Neuronal stem cell (in vitro differentiated cells): ENCODE results near the gene AGTPBP1.
A peak's percentile ranks its signal among the peaks of the same experiment; 100 is the strongest.

Experiments used
- DNase-seq: peaks from one replicate; pipeline ENCODE4 v3.0.0-alpha.2; 2013; ENCODE audit warnings: low spot score
- H2AFZ ChIP-seq: one replicate; pipeline ENCODE4 v1.6.1; 2013; ENCODE audit warnings: mild to moderate bottlenecking, low read length, inconsistent platforms
- H2AK5ac ChIP-seq: 2 replicates; pipeline ENCODE4 v1.6.1; 2013; ENCODE audit warnings: low read depth, mild to moderate bottlenecking, inconsistent platforms, low read length, moderate library complexity, mixed read lengths
- H2BK120ac ChIP-seq: 2 replicates; pipeline ENCODE4 v1.6.1; 2013; ENCODE audit warnings: low read depth, mild to moderate bottlenecking, inconsistent platforms, low read length, moderate library complexity, mixed read lengths
- H2BK12ac ChIP-seq: one replicate; pipeline ENCODE4 v1.6.1; 2013; ENCODE audit warnings: low read length, inconsistent platforms
- H2BK15ac ChIP-seq: 2 replicates; pipeline ENCODE4 v1.6.1; 2013; ENCODE audit warnings: mild to moderate bottlenecking, low read length, inconsistent platforms, mixed read lengths
- H2BK5ac ChIP-seq: one replicate; pipeline ENCODE4 v1.6.1; 2013; ENCODE audit warnings: inconsistent platforms, mild to moderate bottlenecking, low read length, moderate library complexity
- H3K14ac ChIP-seq: one replicate; pipeline ENCODE4 v1.6.1; 2013; ENCODE audit warnings: low read length, inconsistent platforms
- H3K18ac ChIP-seq: 2 replicates; pipeline ENCODE4 v1.6.1; 2013; ENCODE audit warnings: low read length, inconsistent platforms
- H3K23ac ChIP-seq: 2 replicates; pipeline ENCODE4 v1.6.1; 2013; ENCODE audit warnings: low read depth, mild to moderate bottlenecking, mixed read lengths, low read length, inconsistent platforms; ENCODE audit not compliant: poor library complexity
- H3K27ac ChIP-seq: replicated peaks from 3 replicates; pipeline ENCODE4 v1.5.1; 2013; ENCODE audit warnings: low read length, inconsistent platforms
- H3K27me3 ChIP-seq, 3 experiments: 2 replicates each; pipeline ENCODE4 v1.6.1; 2013; ENCODE audit warnings: low read length in 3 of 3, mild to moderate bottlenecking in 2 of 3, inconsistent platforms in 1 of 3, low read depth in 1 of 3, mixed read lengths in 1 of 3, moderate library complexity in 1 of 3; ENCODE audit not compliant: control insufficient read depth in 3 of 3, insufficient read depth in 3 of 3
- H3K36me3 ChIP-seq, 2 donors: replicated peaks in 1 of 2; 2 replicates each; pipeline ENCODE4 v1.6.1; 2013; ENCODE audit warnings: low read length in 2 of 2; ENCODE audit not compliant: control insufficient read depth in 2 of 2, insufficient read depth in 2 of 2
- H3K4ac ChIP-seq: 2 replicates; pipeline ENCODE4 v1.6.1; 2013; ENCODE audit warnings: inconsistent platforms, mild to moderate bottlenecking, low read length, moderate library complexity
- H3K4me1 ChIP-seq, 2 donors: 1 replicate in 1 of 2; 2 replicates in 1 of 2; pipeline ENCODE4 v1.6.1; 2013; ENCODE audit warnings: low read length in 2 of 2, low read depth in 1 of 2; ENCODE audit not compliant: control insufficient read depth in 2 of 2, insufficient read depth in 1 of 2
- H3K4me2 ChIP-seq: one replicate; pipeline ENCODE4 v1.6.1; 2013; ENCODE audit warnings: mild to moderate bottlenecking, low read length, inconsistent platforms; ENCODE audit not compliant: insufficient read depth, poor library complexity, severe bottlenecking
- H3K4me3 ChIP-seq, 2 donors: 2 replicates each; pipeline ENCODE4 v1.5.1; 2013; ENCODE audit warnings: low read length in 2 of 2, mild to moderate bottlenecking in 2 of 2, inconsistent platforms in 1 of 2, moderate library complexity in 1 of 2
- H3K79me1 ChIP-seq: one replicate; pipeline ENCODE4 v1.6.1; 2013; ENCODE audit warnings: low read depth, mild to moderate bottlenecking, inconsistent platforms, low read length, moderate library complexity
- H3K9ac ChIP-seq: one replicate; pipeline ENCODE4 v1.6.1; 2013; ENCODE audit warnings: mild to moderate bottlenecking, low read depth, low read length, inconsistent platforms; ENCODE audit not compliant: poor library complexity
- H3K9me3 ChIP-seq, 2 donors: replicated peaks in 1 of 2; 2 replicates each; pipeline versions ENCODE3 to v1.6.1; 2013; ENCODE audit warnings: low read length in 2 of 2, mild to moderate bottlenecking in 2 of 2, inconsistent platforms in 1 of 2, low read depth in 1 of 2, mixed read lengths in 1 of 2, moderate library complexity in 1 of 2; ENCODE audit not compliant: control insufficient read depth in 2 of 2, insufficient read depth in 1 of 2
- H4K8ac ChIP-seq: one replicate; pipeline ENCODE4 v1.6.1; 2013; ENCODE audit warnings: low read depth, mild to moderate bottlenecking, inconsistent platforms, low read length, moderate library complexity
- H4K91ac ChIP-seq: one replicate; pipeline ENCODE4 v1.6.1; 2013; ENCODE audit warnings: low read length, low read depth, mild to moderate bottlenecking, inconsistent platforms; ENCODE audit not compliant: poor library complexity
- WGBS, 2 donors: extraction: QIAGEN DNeasy Blood & Tissue Kit; methylation state at CpG; one replicate each; pipeline ENCODE4 v1.1.7; 2013; ENCODE audit warnings: missing lambda C conversion rate in 2 of 2, mixed read lengths in 1 of 2; ENCODE audit not compliant: insufficient read length in 2 of 2, insufficient replicate concordance in 1 of 2; ENCODE audit errors: extremely low coverage in 2 of 2; 5-methylcytosine and 5-hydroxymethylcytosine counted together

Gene AGTPBP1

GRCh38 chr9:85528607-85529006 is 213.1 kb downstream of the AGTPBP1 start:
- H2BK12ac ChIP-seq = no peak overlapping the region
- DNase-seq = no peak
- H2BK120ac ChIP-seq = no peak overlapping the region
- peak overlapping the region; percentile 3 for H3K14ac ChIP-seq
- H3K23ac ChIP-seq = no peak overlapping the region
- no peaks in the 10 kb centered on the region for H3K9me3 ChIP-seq
- no peak overlapping the region for H2BK5ac ChIP-seq
- no peak overlapping the region for H4K8ac ChIP-seq
- no peak overlapping the region for H2AFZ ChIP-seq
- H2AK5ac ChIP-seq = no peak overlapping the region
- H3K4me2 ChIP-seq = no peak overlapping the region
- no peak overlapping the region for H3K27ac ChIP-seq
- H3K36me3 ChIP-seq = no peaks in the 10 kb centered on the region
- peaks cover 1 to 2% of the 10 kb centered on the region in 2 donors for H3K4me1 ChIP-seq
- no peak overlapping the region for H3K9ac ChIP-seq
- H4K91ac ChIP-seq = no peak overlapping the region
- peaks cover 2% of the 10 kb centered on the region for H3K79me1 ChIP-seq
- H3K18ac ChIP-seq = no peak overlapping the region
- H3K4ac ChIP-seq = no peak overlapping the region
- H2BK15ac ChIP-seq = peak overlapping the region; percentile 8
- H3K4me3 ChIP-seq = no peak overlapping the region
- no CpG with 5 or more reads among the region's 4 CpGs for WGBS, 2 donors
- H3K27me3 ChIP-seq = no peaks in the 10 kb centered on the region

- no CpG with 5 or more reads among the region's 5 CpGs for WGBS, 2 donors
These were observed 213.6 kb downstream of the AGTPBP1 start for GRCh38 chr9:85528142-85528541.

DNA sequence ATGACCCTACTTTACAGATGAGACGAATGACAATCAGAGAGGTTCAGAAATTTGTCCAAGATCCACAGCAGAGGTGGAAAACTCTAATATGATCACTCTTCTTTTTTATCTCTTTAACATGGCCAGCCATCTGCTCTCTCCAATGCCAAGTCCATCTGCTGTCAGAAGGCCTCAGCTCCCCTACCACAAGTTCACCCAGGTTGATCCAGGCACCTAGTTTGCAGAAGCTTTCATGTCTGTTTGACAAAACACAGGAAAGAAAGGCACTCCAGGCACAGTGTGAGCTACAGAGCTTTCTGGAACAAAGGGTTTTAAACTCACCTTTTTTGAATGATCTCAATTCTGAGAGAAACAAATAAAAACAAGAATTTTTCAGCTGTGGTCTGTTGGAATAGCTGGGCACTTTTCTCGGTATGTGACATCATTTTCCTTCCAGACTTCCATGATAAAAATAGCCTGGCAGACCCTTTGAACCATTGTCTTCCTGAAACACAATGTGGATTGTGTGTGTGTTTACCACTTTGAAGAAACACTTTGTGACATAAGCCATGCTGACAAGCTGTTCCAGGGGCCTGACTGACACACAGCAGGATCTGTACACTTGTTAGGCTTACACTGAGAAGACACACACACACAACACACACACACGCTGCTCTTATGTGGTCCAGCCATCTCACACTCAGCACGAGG is 214.3 kb downstream of the AGTPBP1 start:
- H3K18ac ChIP-seq = no peak overlapping the region
- H3K9me3 ChIP-seq = no peaks in the 10 kb centered on the region
- no peak overlapping the region for H2BK120ac ChIP-seq
- no peak for DNase-seq
- no peak overlapping the region for H3K14ac ChIP-seq
- H3K9ac ChIP-seq = no peak overlapping the region
- no peak overlapping the region for H4K8ac ChIP-seq
- H2BK5ac ChIP-seq = no peak overlapping the region
- H3K27me3 ChIP-seq = peaks cover 0 to 9% (median 0%) of the 10 kb centered on the region in 3 experiments
- no CpG with 5 or more reads among the region's 4 CpGs for WGBS, 2 donors
- no peak overlapping the region for H3K4me3 ChIP-seq
- no peak overlapping the region for H2BK12ac ChIP-seq
- H2AK5ac ChIP-seq = no peak overlapping the region
- no peak overlapping the region for H4K91ac ChIP-seq
- H3K79me1 ChIP-seq = no peaks in the 10 kb centered on the region
- no peak overlapping the region for H3K4ac ChIP-seq
- H2AFZ ChIP-seq = peak overlapping the region; percentile 7
- peaks cover 2 to 4% of the 10 kb centered on the region in 2 donors for H3K4me1 ChIP-seq
- H3K4me2 ChIP-seq = no peak overlapping the region
- H3K23ac ChIP-seq = no peak overlapping the region
- no peaks in the 10 kb centered on the region for H3K36me3 ChIP-seq
- no peak overlapping the region for H2BK15ac ChIP-seq
- H3K27ac ChIP-seq = no peak overlapping the region

More at GRCh38 chr9:85528142-85528541, 213.6 kb downstream of the AGTPBP1 start:
- Histone ChIP-seq H2AK5ac (no peak overlapping the region), H2AFZ (peak overlapping the region; percentile 7), H3K14ac (no peak overlapping the region), H3K4ac (no peak overlapping the region), H4K8ac (no peak overlapping the region), H3K27me3 (peaks cover 0 to 3% (median 0%) of the 10 kb centered on the region in 3 experiments), H3K79me1 (no peaks in the 10 kb centered on the region), H4K91ac (no peak overlapping the region), H2BK15ac (no peak overlapping the region), H3K18ac (no peak overlapping the region), H2BK120ac (no peak overlapping the region), H3K9me3 (no peaks in the 10 kb centered on the region), H2BK5ac (no peak overlapping the region), H3K9ac (no peak overlapping the region), H3K4me1 (peaks cover 2% of the 10 kb centered on the region in 2 donors), H2BK12ac (no peak overlapping the region), H3K4me3 (no peak overlapping the region), H3K23ac (no peak overlapping the region), H3K27ac (no peak overlapping the region), H3K4me2 (no peak overlapping the region), H3K36me3 (no peaks in the 10 kb centered on the region)
- no peak for DNase-seq

- H2AK5ac ChIP-seq = no peak overlapping the region
- no peak overlapping the region for H2BK5ac ChIP-seq
- H4K91ac ChIP-seq = no peak overlapping the region
- no peak overlapping the region for H3K14ac ChIP-seq
- no peak overlapping the region for H3K4ac ChIP-seq
- no peak overlapping the region for H3K4me3 ChIP-seq
- H4K8ac ChIP-seq = no peak overlapping the region
- peaks cover 0 to 14% (median 0%) of the 10 kb centered on the region in 3 experiments for H3K27me3 ChIP-seq
- peaks cover 2 to 7% of the 10 kb centered on the region in 2 donors for H3K4me1 ChIP-seq
- H2BK15ac ChIP-seq = no peak overlapping the region
- H3K23ac ChIP-seq = no peak overlapping the region
- H3K36me3 ChIP-seq = no peaks in the 10 kb centered on the region
- H3K79me1 ChIP-seq = no peaks in the 10 kb centered on the region
- no peak overlapping the region for H3K18ac ChIP-seq
- no peak overlapping the region for H3K4me2 ChIP-seq
- H2AFZ ChIP-seq = no peak overlapping the region
- no peak overlapping the region for H2BK120ac ChIP-seq
- no peak overlapping the region for H3K9ac ChIP-seq
- peak overlapping the region; percentile 36 for H2BK12ac ChIP-seq
- H3K27ac ChIP-seq = no peak overlapping the region
- WGBS, 2 donors = no CpG with 5 or more reads among the region's 2 CpGs
- no peak for DNase-seq
- no peaks in the 10 kb centered on the region for H3K9me3 ChIP-seq
These were observed 217.2 kb downstream of the AGTPBP1 start for GRCh38 chr9:85524531-85524930.
